OCI-LY1 (cell line): ENCODE data around the gene TGFB2.

ENCODE experiments used
- CTCF ChIP-seq: fragments of 200-600 bp; sonication (generic), shearing (Covaris generic); IDR thresholded peaks from 2 replicates; pipeline ENCODE4 v1.5.1; 2017; ENCODE audit warnings: mild to moderate bottlenecking, antibody characterized with exemption, low read length, moderate library complexity, mixed read lengths
- EZH2 ChIP-seq: fragments of 200-600 bp; sonication (generic), shearing (Covaris generic); IDR thresholded peaks from 2 replicates; pipeline ENCODE4 v1.8.0; 2017; ENCODE audit warnings: borderline replicate concordance, mixed run types, mild to moderate bottlenecking, antibody characterized with exemption, low read length, moderate library complexity, mixed read lengths

GRCh38 chr1:218443255-218443654 lies 98.1 kb downstream of the TGFB2 start:
- TF ChIP-seq CTCF (no peak), EZH2 (no peak)
